H9 (cell line): ENCODE measurements around the gene PPP1R13B. TPM values are rescaled to one million over a fixed set of nuclear protein-coding genes. Genes with fewer than 3 reads are reported as not detected.

Experiments
- DNase-seq: peaks from one replicate; pipeline ENCODE4 v3.0.0-alpha.2; 2017
- H2AFZ ChIP-seq: one replicate; pipeline ENCODE4 v1.6.1; 2013; ENCODE audit warnings: mild to moderate bottlenecking, low read length, control low read depth, moderate library complexity
- H2AK5ac ChIP-seq: 2 replicates; pipeline ENCODE4 v1.6.1; 2013; ENCODE audit warnings: low read length, control low read depth, mixed read lengths; ENCODE audit not compliant: insufficient read length
- H2BK120ac ChIP-seq: one replicate; pipeline ENCODE4 v1.6.1; 2013; ENCODE audit warnings: low read depth, mild to moderate bottlenecking, low read length, control low read depth, inconsistent platforms; ENCODE audit not compliant: poor library complexity, severe bottlenecking
- H2BK12ac ChIP-seq: 2 replicates; pipeline ENCODE4 v1.6.1; 2013; ENCODE audit warnings: low read length, control low read depth, mixed read lengths, low read depth; ENCODE audit not compliant: insufficient read length
- H2BK15ac ChIP-seq: 2 replicates; pipeline ENCODE4 v1.6.1; 2013; ENCODE audit warnings: low read depth, low read length, control low read depth
- H2BK20ac ChIP-seq: one replicate; pipeline ENCODE4 v1.6.1; 2013; ENCODE audit warnings: low read depth, mild to moderate bottlenecking, low read length, control low read depth, inconsistent platforms; ENCODE audit not compliant: poor library complexity, severe bottlenecking
- H2BK5ac ChIP-seq: 2 replicates; pipeline ENCODE4 v1.6.1; 2013; ENCODE audit warnings: low read length, control low read depth, mixed read lengths; ENCODE audit not compliant: insufficient read length
- H3K14ac ChIP-seq: 2 replicates; pipeline ENCODE4 v1.6.1; 2013; ENCODE audit warnings: low read length, control low read depth; ENCODE audit not compliant: insufficient read depth
- H3K18ac ChIP-seq: 2 replicates; pipeline ENCODE4 v1.6.1; 2013; ENCODE audit warnings: low read depth, mild to moderate bottlenecking, mixed read lengths, low read length, control low read depth; ENCODE audit not compliant: insufficient read length
- H3K23ac ChIP-seq: 2 replicates; pipeline ENCODE4 v1.6.1; 2013; ENCODE audit warnings: low read length, control low read depth, mixed read lengths, low read depth; ENCODE audit not compliant: insufficient read length
- H3K23me2 ChIP-seq: 2 replicates; pipeline ENCODE4 v1.6.1; 2013; ENCODE audit warnings: low read depth, mild to moderate bottlenecking, mixed read lengths, low read length, control low read depth; ENCODE audit not compliant: insufficient read length, poor library complexity, severe bottlenecking
- H3K27ac ChIP-seq: 2 replicates; pipeline ENCODE4 v1.5.1; 2013; ENCODE audit warnings: low read length, control low read depth, mixed read lengths, low read depth; ENCODE audit not compliant: insufficient read length
- H3K27me3 ChIP-seq: 2 replicates; pipeline ENCODE4 v1.6.1; 2013; ENCODE audit warnings: low read length, control low read depth, inconsistent platforms; ENCODE audit not compliant: insufficient read depth
- H3K4ac ChIP-seq: 2 replicates; pipeline ENCODE4 v1.6.1; 2013; ENCODE audit warnings: low read depth, mild to moderate bottlenecking, control low read depth, inconsistent platforms, low read length, moderate library complexity
- H3K4me1 ChIP-seq: 2 replicates; pipeline ENCODE4 v1.6.1; 2013; ENCODE audit warnings: low read length, control low read depth, inconsistent platforms; ENCODE audit not compliant: insufficient read depth
- H3K4me2 ChIP-seq: 2 replicates; pipeline ENCODE4 v1.6.1; 2013; ENCODE audit warnings: low read length, control low read depth, mixed read lengths; ENCODE audit not compliant: insufficient read length, insufficient read depth
- H3K56ac ChIP-seq: 2 replicates; pipeline ENCODE4 v1.6.1; 2013; ENCODE audit warnings: low read depth, mild to moderate bottlenecking, mixed read lengths, low read length, control low read depth; ENCODE audit not compliant: insufficient read length
- H3K79me1 ChIP-seq: 2 replicates; pipeline ENCODE4 v1.6.1; 2013; ENCODE audit warnings: low read depth, mild to moderate bottlenecking, moderate library complexity, low read length, control low read depth, inconsistent platforms; ENCODE audit not compliant: insufficient read depth, poor library complexity, severe bottlenecking
- H3K79me2 ChIP-seq: 2 replicates; pipeline ENCODE4 v1.6.1; 2013; ENCODE audit warnings: low read length, control low read depth, inconsistent platforms; ENCODE audit not compliant: insufficient read depth
- H3K9ac ChIP-seq: 2 replicates; pipeline ENCODE4 v1.6.1; 2013; ENCODE audit warnings: low read length, control low read depth, mixed read lengths; ENCODE audit not compliant: insufficient read length; ENCODE audit errors: extremely low read depth
- H3K9me3 ChIP-seq: one replicate; pipeline ENCODE4 v1.6.1; 2013; ENCODE audit warnings: low read depth, low read length, inconsistent platforms; ENCODE audit not compliant: control insufficient read depth
- H3T11ph ChIP-seq: one replicate; pipeline ENCODE4 v1.6.1; 2013; ENCODE audit warnings: mild to moderate bottlenecking, low read length, control low read depth, inconsistent platforms
- H4K20me1 ChIP-seq: one replicate; pipeline ENCODE4 v1.6.1; 2013; ENCODE audit not compliant: control insufficient read depth, insufficient read length, insufficient read depth
- H4K5ac ChIP-seq: 2 replicates; pipeline ENCODE4 v1.6.1; 2013; ENCODE audit warnings: low read depth, mild to moderate bottlenecking, mixed read lengths, low read length, control low read depth; ENCODE audit not compliant: insufficient read length
- H4K8ac ChIP-seq: replicated peaks from 2 replicates; pipeline ENCODE4 v1.6.1; 2013; ENCODE audit warnings: low read length, control low read depth, mixed read lengths, low read depth; ENCODE audit not compliant: insufficient read length
- H4K91ac ChIP-seq: 2 replicates; pipeline ENCODE4 v1.6.1; 2013; ENCODE audit warnings: low read depth, mild to moderate bottlenecking, moderate library complexity, mixed read lengths, low read length, control low read depth; ENCODE audit not compliant: insufficient read length
- H3K27ac Mint-ChIP-seq, 3 experiments: 2 replicates in 2 of 3; 3 replicates in 1 of 3; pipeline ENCODE4 v1.8.0; 2020 to 2021; ENCODE audit warnings: mixed read lengths in 3 of 3, mild to moderate bottlenecking in 1 of 3, moderate library complexity in 1 of 3
- H3K27me3 Mint-ChIP-seq: 2 replicates; pipeline ENCODE4 v1.8.0; 2021; ENCODE audit warnings: low read depth, mild to moderate bottlenecking, moderate library complexity, mixed read lengths
- H3K36me3 Mint-ChIP-seq, 3 experiments: 2 replicates in 2 of 3; 3 replicates in 1 of 3; pipeline ENCODE4 v1.8.0; 2020 to 2021; ENCODE audit warnings: low read depth in 3 of 3, mixed read lengths in 3 of 3; ENCODE audit not compliant: insufficient read depth in 1 of 3
- H3K4me1 Mint-ChIP-seq, 2 experiments: 2 replicates each; pipeline ENCODE4 v1.8.0; 2020; ENCODE audit warnings: mixed read lengths in 2 of 2
- H3K4me3 Mint-ChIP-seq, 2 experiments: 2 replicates in 1 of 2; 3 replicates in 1 of 2; pipeline ENCODE4 v1.8.0; 2020 to 2021; ENCODE audit warnings: mild to moderate bottlenecking in 2 of 2, mixed read lengths in 2 of 2, moderate library complexity in 1 of 2
- H3K9me3 Mint-ChIP-seq, 2 experiments: 2 replicates in 1 of 2; 3 replicates in 1 of 2; pipeline ENCODE4 v1.8.0; 2020; ENCODE audit warnings: mild to moderate bottlenecking in 2 of 2, mixed read lengths in 2 of 2, moderate library complexity in 1 of 2
- WGBS: extraction: QIAGEN DNeasy Blood & Tissue Kit; methylation state at CpG from one replicate; pipeline ENCODE4 v1.1.7; 2013; ENCODE audit warnings: missing lambda C conversion rate, low lambda C conversion rate, mixed read lengths; ENCODE audit not compliant: insufficient read length; ENCODE audit errors: extremely low coverage; 5-methylcytosine and 5-hydroxymethylcytosine counted together
- total RNA-seq: library from RNA; stranded (reverse); gene quantifications from 2 replicates; pipeline ENCODE4 v1.2.1, GENCODE V29; 2021
- TF ChIP-seq, protein P1 (sequence below): fragments of 200-600 bp; sonication (generic); conservative IDR thresholded peaks from 3 replicates; pipeline ENCODE4 v1.8.0; 2021; ENCODE audit warnings: antibody characterized with exemption, mild to moderate bottlenecking

The PPP1R13B gene
- total RNA-seq, 1 experiment from 2014 or later = 6.0 TPM

GRCh38 chr14:103887557-103888115, 40.3 kb upstream of the PPP1R13B start:
- Histone ChIP-seq H3K23ac (no peak overlapping the region), H3K79me2 (no peaks in the 10 kb centered on the region), H3K79me1 (no peaks in the 10 kb centered on the region), H3K9me3 (no peaks in the 10 kb centered on the region), H3K14ac (no peak overlapping the region; the same call in 1 of the 2 replicates), H3K18ac (no peak overlapping the region), H2BK15ac (no peak overlapping the region; the same call in 1 of the 2 replicates), H2BK20ac (no peak overlapping the region), H2BK12ac (no peak overlapping the region), H2BK120ac (no peak overlapping the region), H3K9ac (no peak overlapping the region), H3K56ac (no peak overlapping the region), H3T11ph (no peak overlapping the region), H3K23me2 (no peaks in the 10 kb centered on the region), H3K4me1 (no peaks in the 10 kb centered on the region), H2AFZ (no peak overlapping the region), H4K91ac (no peak overlapping the region), H4K8ac (no peak overlapping the region), H3K27me3 (no peaks in the 10 kb centered on the region), H2BK5ac (no peak overlapping the region), H4K20me1 (no peaks in the 10 kb centered on the region), H2AK5ac (no peak overlapping the region), H3K27ac (no peak overlapping the region), H4K5ac (no peak overlapping the region), H3K4me2 (no peak overlapping the region), H3K4ac (no peak overlapping the region)
- Mint-ChIP-seq H3K9me3 (no peaks in the 10 kb centered on the region), H3K4me3 (no peak overlapping the region), H3K4me1 (peaks cover 9 to 21% of the 10 kb centered on the region in 2 experiments), H3K27me3 (peaks cover 5% of the 10 kb centered on the region; the same call in 1 of the 2 replicates), H3K36me3 (no peaks in the 10 kb centered on the region), H3K27ac (peak overlapping the region in 1 of 3 experiments; percentile 82; a peak in 1 of 7 replicates)
- no peak for DNase-seq
- WGBS = no CpG with 5 or more reads among the region's 10 CpGs
- TF ChIP-seq, protein P1, sequence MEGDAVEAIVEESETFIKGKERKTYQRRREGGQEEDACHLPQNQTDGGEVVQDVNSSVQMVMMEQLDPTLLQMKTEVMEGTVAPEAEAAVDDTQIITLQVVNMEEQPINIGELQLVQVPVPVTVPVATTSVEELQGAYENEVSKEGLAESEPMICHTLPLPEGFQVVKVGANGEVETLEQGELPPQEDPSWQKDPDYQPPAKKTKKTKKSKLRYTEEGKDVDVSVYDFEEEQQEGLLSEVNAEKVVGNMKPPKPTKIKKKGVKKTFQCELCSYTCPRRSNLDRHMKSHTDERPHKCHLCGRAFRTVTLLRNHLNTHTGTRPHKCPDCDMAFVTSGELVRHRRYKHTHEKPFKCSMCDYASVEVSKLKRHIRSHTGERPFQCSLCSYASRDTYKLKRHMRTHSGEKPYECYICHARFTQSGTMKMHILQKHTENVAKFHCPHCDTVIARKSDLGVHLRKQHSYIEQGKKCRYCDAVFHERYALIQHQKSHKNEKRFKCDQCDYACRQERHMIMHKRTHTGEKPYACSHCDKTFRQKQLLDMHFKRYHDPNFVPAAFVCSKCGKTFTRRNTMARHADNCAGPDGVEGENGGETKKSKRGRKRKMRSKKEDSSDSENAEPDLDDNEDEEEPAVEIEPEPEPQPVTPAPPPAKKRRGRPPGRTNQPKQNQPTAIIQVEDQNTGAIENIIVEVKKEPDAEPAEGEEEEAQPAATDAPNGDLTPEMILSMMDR = no peak
